ENCODE measurements around the gene ENAH. TPM values are rescaled to one million over a fixed set of nuclear protein-coding genes. Genes with fewer than 3 reads are reported as not detected.

The ENAH gene
- total RNA-seq, 1 donor from 2014 or later: 265 TPM

GRCh38 chr1:225692517-225692879, 39.6 kb upstream of the ENAH start:
- H3K27me3 Mint-ChIP-seq (ENCODE audit: unreplicated experiment): peaks cover 2% of the 10 kb centered on the region
- peaks cover 3% of the 10 kb centered on the region for H3K4me1 Mint-ChIP-seq (ENCODE audit: low read depth, unreplicated experiment)
- DNase-seq: no peak
- TF ChIP-seq CTCF (IDR thresholded peaks at IDR 0.05; ENCODE audit: partially characterized antibody, unreplicated experiment): no peak
- peaks cover 1% of the 10 kb centered on the region for H3K9me3 Mint-ChIP-seq (ENCODE audit: unreplicated experiment)
- H3K36me3 Mint-ChIP-seq (ENCODE audit: unreplicated experiment): no peaks in the 10 kb centered on the region
- H3K4me3 Mint-ChIP-seq (ENCODE audit: unreplicated experiment): no peak overlapping the region
- no peak overlapping the region for H3K27ac Mint-ChIP-seq (ENCODE audit: unreplicated experiment)

GRCh38 chr1:225691861-225692516, 39.1 kb upstream of the ENAH start:
- Mint-ChIP-seq H3K36me3 (ENCODE audit: unreplicated experiment) (no peaks in the 10 kb centered on the region), H3K27me3 (ENCODE audit: unreplicated experiment) (no peaks in the 10 kb centered on the region), H3K4me3 (ENCODE audit: unreplicated experiment) (no peak overlapping the region), H3K27ac (ENCODE audit: unreplicated experiment) (no peak overlapping the region), H3K4me1 (ENCODE audit: low read depth, unreplicated experiment) (peaks cover 3% of the 10 kb centered on the region), H3K9me3 (ENCODE audit: unreplicated experiment) (peaks cover 1% of the 10 kb centered on the region)
- TF ChIP-seq CTCF (IDR thresholded peaks at IDR 0.05; ENCODE audit: partially characterized antibody, unreplicated experiment): no peak
- DNase-seq: no peak

GRCh38 chr1:225691377-225691776, 38.5 kb upstream of the ENAH start:
- H3K9me3 Mint-ChIP-seq (ENCODE audit: unreplicated experiment): no peaks in the 10 kb centered on the region
- H3K4me1 Mint-ChIP-seq (ENCODE audit: low read depth, unreplicated experiment): peaks cover 3% of the 10 kb centered on the region
- DNase-seq: no peak
- no peaks in the 10 kb centered on the region for H3K27me3 Mint-ChIP-seq (ENCODE audit: unreplicated experiment)
- H3K36me3 Mint-ChIP-seq (ENCODE audit: unreplicated experiment): no peaks in the 10 kb centered on the region
- no peak overlapping the region for H3K4me3 Mint-ChIP-seq (ENCODE audit: unreplicated experiment)
- no peak overlapping the region for H3K27ac Mint-ChIP-seq (ENCODE audit: unreplicated experiment)
- TF ChIP-seq CTCF (IDR thresholded peaks at IDR 0.05; ENCODE audit: partially characterized antibody, unreplicated experiment): no peak

GRCh38 chr1:225689882-225690459, 37.0 kb upstream of the ENAH start:
- H3K4me1 Mint-ChIP-seq (ENCODE audit: low read depth, unreplicated experiment): no peaks in the 10 kb centered on the region
- no peak overlapping the region for H3K27ac Mint-ChIP-seq (ENCODE audit: unreplicated experiment)
- H3K36me3 Mint-ChIP-seq (ENCODE audit: unreplicated experiment): no peaks in the 10 kb centered on the region
- no peak overlapping the region for H3K4me3 Mint-ChIP-seq (ENCODE audit: unreplicated experiment)
- H3K27me3 Mint-ChIP-seq (ENCODE audit: unreplicated experiment): no peaks in the 10 kb centered on the region
- no peak for DNase-seq
- no peak for TF ChIP-seq CTCF (IDR thresholded peaks at IDR 0.05; ENCODE audit: partially characterized antibody, unreplicated experiment)
- H3K9me3 Mint-ChIP-seq (ENCODE audit: unreplicated experiment): no peaks in the 10 kb centered on the region

GRCh38 chr1:225688345-225688744, 35.4 kb upstream of the ENAH start:
- H3K9me3 Mint-ChIP-seq (ENCODE audit: unreplicated experiment): peaks cover 1% of the 10 kb centered on the region

More at GRCh38 chr1:225688345-225688744, 35.4 kb upstream of the ENAH start:
- Mint-ChIP-seq H3K27ac (ENCODE audit: unreplicated experiment) (no peak overlapping the region), H3K4me1 (ENCODE audit: low read depth, unreplicated experiment) (no peaks in the 10 kb centered on the region), H3K36me3 (ENCODE audit: unreplicated experiment) (no peaks in the 10 kb centered on the region), H3K4me3 (ENCODE audit: unreplicated experiment) (no peak overlapping the region), H3K27me3 (ENCODE audit: unreplicated experiment) (no peaks in the 10 kb centered on the region)
- DNase-seq: no peak
- TF ChIP-seq CTCF (IDR thresholded peaks at IDR 0.05; ENCODE audit: partially characterized antibody, unreplicated experiment): no peak

Data from glutamatergic neuron (in vitro differentiated cells).